Measurements from ENCODE around the gene OR4F17. TPM values are rescaled to one million over a fixed set of nuclear protein-coding genes. Genes with fewer than 3 reads are reported as not detected.
"Not testable (repeated sequence)": the region's sequence is repeated elsewhere in the genome, so short reads cannot be mapped to it uniquely, and the experiment has no call there.

Gene OR4F17, protein sequence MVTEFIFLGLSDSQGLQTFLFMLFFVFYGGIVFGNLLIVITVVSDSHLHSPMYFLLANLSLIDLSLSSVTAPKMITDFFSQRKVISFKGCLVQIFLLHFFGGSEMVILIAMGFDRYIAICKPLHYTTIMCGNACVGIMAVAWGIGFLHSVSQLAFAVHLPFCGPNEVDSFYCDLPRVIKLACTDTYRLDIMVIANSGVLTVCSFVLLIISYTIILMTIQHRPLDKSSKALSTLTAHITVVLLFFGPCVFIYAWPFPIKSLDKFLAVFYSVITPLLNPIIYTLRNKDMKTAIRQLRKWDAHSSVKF
- not detected in 2 replicates for total RNA-seq (2014; rRNA removed; shearing (Covaris generic))

DNA sequence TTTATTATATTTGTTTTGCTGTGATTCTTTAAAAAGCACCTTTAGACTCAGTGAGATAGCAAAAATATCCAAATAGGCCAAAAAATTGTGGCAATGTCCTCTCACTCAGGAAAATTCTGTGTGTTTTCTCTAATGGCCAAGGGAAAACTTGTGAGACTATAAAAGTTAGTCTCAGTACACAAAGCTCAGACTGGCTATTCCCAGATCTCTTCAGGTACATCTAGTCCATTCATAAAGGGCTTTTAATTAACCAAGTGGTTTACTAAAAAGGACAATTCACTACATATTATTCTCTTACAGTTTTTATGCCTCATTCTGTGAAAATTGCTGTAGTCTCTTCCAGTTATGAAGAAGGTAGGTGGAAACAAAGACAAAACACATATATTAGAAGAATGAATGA is at the start of gene OR4F17:
TSS of gene OR4F17 (plus strand) at position 301 of the 400 bp plus-strand sequence. CDS start 3,575 bp downstream, outside the sequence.
- H3K36me3 ChIP-seq (replicated peaks; ENCODE audit: control insufficient read depth, insufficient read depth, low read length); H3K27me3 ChIP-seq (ENCODE audit: control insufficient read depth, insufficient read depth, low read length); DNase-seq; H3K4me3 ChIP-seq (ENCODE audit: insufficient read depth, low read depth, low read length): not testable (repeated sequence)

DNA sequence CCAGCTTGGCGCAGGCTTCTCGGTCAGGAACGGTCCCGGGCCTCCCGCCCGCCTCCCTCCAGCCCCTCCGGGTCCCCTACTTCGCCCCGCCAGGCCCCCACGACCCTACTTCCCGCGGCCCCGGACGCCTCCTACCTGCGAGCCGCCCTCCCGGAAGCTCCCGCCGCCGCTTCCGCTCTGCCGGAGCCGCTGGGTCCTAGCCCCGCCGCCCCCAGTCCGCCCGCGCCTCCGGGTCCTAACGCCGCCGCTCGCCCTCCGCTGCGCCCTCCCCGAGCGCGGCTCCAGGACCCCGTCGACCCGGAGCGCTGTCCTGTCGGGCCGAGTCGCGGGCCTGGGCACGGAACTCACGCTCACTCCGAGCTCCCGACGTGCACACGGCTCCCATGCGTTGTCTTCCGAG is 36.1 kb upstream of the OR4F17 start:
- not testable (repeated sequence) for H3K36me3 ChIP-seq (replicated peaks; ENCODE audit: control insufficient read depth, insufficient read depth, low read length); DNase-seq; H3K27me3 ChIP-seq (ENCODE audit: control insufficient read depth, insufficient read depth, low read length); H3K4me3 ChIP-seq (ENCODE audit: insufficient read depth, low read depth, low read length)

DNA sequence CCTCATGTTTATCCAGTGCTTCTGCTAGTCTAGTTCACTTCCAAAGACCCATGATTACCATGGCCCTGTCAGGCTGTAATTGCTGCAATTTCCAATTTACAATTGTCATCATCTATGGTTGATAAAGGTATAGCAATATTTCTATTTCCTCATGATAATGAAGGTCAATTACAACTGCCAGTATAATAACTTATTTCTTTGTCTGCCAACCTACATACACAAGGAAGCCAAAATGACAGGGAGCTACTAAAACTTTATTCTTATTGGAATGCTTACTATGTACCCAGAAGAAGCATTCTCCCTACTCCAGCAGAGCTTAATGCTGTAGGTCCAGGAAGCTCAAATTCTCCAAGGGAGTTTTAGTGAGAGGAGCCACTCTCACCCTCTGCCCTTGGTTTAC is 24.0 kb upstream of the OR4F17 start:
- not testable (repeated sequence) for H3K4me3 ChIP-seq (ENCODE audit: insufficient read depth, low read depth, low read length); H3K36me3 ChIP-seq (replicated peaks; ENCODE audit: control insufficient read depth, insufficient read depth, low read length); DNase-seq; H3K27me3 ChIP-seq (ENCODE audit: control insufficient read depth, insufficient read depth, low read length)

DNA sequence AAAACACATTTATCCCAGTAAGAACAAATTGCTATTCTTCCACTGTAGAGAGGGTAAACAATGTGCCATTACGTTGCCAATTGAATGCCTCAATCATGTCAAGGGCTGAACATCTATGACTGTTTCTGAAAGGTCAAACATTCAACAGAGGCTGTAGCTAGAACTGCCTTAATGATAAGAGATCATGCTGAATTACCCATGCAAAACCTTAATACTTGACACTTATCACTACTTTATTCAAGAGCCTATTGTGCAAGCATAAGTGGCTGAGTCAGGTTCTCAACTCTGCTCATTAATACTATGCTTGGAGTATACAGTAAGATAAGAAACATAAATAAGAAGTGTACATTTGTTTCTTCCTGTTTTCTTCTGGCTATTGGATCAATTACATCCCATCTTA is 23.3 kb upstream of the OR4F17 start:
- not testable (repeated sequence) for H3K27me3 ChIP-seq (ENCODE audit: control insufficient read depth, insufficient read depth, low read length); H3K4me3 ChIP-seq (ENCODE audit: insufficient read depth, low read depth, low read length); H3K36me3 ChIP-seq (replicated peaks; ENCODE audit: control insufficient read depth, insufficient read depth, low read length); DNase-seq

DNA sequence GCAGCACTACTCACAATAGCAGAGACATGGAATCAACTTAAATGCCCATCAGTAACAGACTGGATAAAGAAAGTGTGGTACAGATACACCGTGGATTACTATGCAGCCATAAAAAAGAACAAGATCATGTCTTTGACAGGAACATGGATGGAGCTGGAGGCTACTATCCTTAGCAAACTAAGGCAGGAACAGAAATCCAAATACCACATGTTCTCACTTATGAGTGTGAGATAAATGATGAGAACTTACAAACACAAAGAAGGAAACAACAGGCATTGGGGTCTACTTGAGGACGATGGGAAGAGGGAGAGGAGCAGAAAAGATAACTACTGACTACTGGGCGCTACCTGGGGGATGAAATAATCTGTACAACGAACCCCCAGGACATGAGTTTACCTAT is 16.2 kb upstream of the OR4F17 start:
- not testable (repeated sequence) for DNase-seq; H3K27me3 ChIP-seq (ENCODE audit: control insufficient read depth, insufficient read depth, low read length); H3K36me3 ChIP-seq (replicated peaks; ENCODE audit: control insufficient read depth, insufficient read depth, low read length); H3K4me3 ChIP-seq (ENCODE audit: insufficient read depth, low read depth, low read length)

DNA sequence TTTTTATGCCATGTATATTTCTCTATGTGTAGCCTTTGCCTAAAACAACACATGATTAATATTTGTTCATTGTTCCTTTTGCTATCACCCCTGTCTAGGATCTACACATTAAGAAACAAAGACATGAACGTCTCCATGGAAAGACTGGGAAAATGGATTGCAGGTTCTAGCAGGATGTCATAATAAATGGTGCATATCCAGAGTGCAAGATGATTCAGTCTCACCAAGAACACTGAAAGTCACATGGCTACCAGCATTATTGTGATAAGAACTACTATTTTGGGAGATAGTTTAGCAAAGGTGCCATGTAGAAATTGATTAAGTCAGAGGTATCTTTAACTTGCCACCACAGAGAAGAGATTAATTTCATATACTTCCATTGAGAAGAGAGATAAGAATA is 12.1 kb upstream of the OR4F17 start:
- DNase-seq; H3K4me3 ChIP-seq (ENCODE audit: insufficient read depth, low read depth, low read length); H3K27me3 ChIP-seq (ENCODE audit: control insufficient read depth, insufficient read depth, low read length); H3K36me3 ChIP-seq (replicated peaks; ENCODE audit: control insufficient read depth, insufficient read depth, low read length): not testable (repeated sequence)

DNA sequence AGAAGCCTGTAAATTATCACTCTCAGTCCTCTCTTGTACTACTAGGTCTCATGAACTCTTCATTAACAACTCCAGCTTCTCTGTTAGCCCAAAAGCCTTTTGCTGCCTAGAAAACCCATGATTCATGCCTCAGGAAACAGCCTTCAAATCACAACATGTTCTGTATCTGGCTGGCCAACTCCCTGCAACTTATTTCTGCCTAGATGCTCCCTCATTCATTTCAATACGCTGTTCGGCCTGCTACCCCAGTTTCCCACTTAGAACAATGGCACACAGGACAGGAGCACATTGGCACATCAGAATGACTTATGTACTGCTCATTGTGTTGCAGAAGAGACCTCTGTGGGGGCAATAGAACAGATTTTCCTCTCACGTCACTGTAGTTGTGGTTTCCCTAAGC is 9.3 kb upstream of the OR4F17 start:
- not testable (repeated sequence) for H3K36me3 ChIP-seq (replicated peaks; ENCODE audit: control insufficient read depth, insufficient read depth, low read length); H3K4me3 ChIP-seq (ENCODE audit: insufficient read depth, low read depth, low read length); H3K27me3 ChIP-seq (ENCODE audit: control insufficient read depth, insufficient read depth, low read length); DNase-seq

DNA sequence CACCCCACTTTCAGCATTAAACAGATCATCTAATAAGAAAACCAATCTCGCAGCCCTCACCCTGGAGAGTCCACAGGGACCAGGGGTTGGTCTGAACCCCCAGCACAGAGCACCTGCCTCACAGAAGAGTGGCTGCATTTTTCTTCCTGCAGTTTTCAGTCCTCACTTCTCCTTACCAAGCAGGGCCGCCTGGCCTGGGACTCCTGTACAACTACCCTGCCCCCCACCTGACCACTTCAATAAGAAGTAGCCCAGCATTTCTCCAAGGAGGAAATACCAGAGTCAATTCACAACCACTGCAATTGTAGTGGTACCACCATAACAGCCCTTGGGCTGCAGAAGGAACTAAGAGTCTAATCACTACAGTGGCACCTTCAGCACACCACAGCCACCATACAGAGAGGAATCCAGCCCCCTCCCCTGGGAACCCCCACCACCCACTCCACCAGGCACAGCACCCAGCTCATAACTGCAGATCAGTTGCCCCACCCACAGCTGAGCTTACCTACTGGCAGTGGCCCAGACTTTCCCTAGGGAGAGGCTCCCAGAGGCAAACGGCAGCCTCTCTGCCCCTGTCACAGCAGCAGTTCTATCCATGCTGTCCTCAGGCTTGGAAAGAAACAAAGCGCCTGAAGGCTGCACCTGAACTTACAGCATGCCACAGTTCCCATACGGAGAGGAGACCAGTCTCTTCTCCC is 13.7 kb downstream of the OR4F17 start:
- DNase-seq; H3K4me3 ChIP-seq (ENCODE audit: insufficient read depth, low read depth, low read length); H3K27me3 ChIP-seq (ENCODE audit: control insufficient read depth, insufficient read depth, low read length); H3K36me3 ChIP-seq (replicated peaks; ENCODE audit: control insufficient read depth, insufficient read depth, low read length): not testable (repeated sequence)

Other genes starting within 250 kb of the OR4F17 start
- 77.9 and 98.2 TPM in 2 replicates for gene PLPP2, start 184.3 kb downstream of the OR4F17 start, total RNA-seq (2014; rRNA removed; shearing (Covaris generic))
- gene MIER2, start 237.7 kb downstream of the OR4F17 start, total RNA-seq (2014; rRNA removed; shearing (Covaris generic)): 43.4 and 49.6 TPM in 2 replicates

Data from H7 (cell line).